Stimulated activated CD4-positive, alpha-beta T cell treated with anti-CD3 and anti-CD28 coated beads, Interleukin-4, amount 100 ng/mL, for 48 hours (primary cell): ENCODE measurements around the gene TRIM25.

Experiments
- DNase-seq, 2 donors: peaks; one replicate each; pipeline ENCODE4 v3.0.0-alpha.2; 2020; ENCODE audit warnings: low read depth in 2 of 2

The TRIM25 gene

DNA sequence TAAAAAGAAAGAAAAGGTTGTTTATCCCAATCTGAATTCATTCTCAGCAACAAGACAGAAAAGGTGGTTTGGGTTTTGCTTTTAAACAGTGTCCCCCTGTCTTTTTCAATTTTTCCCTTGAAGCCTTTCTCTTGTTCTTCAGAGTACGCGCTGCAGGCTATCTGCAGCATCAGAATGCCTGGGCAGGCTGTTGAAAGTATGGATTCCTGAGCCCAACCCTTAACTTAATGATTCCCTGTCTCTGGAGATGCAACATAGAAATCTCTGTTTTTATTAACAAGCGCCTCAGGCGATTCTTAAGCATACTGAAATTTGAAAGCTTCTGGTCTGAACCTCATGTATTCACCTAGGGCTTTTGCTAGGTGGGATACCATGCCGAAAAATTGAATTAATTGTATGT is 47.8 kb downstream of the TRIM25 start:
- DNase-seq = no peak

DNA sequence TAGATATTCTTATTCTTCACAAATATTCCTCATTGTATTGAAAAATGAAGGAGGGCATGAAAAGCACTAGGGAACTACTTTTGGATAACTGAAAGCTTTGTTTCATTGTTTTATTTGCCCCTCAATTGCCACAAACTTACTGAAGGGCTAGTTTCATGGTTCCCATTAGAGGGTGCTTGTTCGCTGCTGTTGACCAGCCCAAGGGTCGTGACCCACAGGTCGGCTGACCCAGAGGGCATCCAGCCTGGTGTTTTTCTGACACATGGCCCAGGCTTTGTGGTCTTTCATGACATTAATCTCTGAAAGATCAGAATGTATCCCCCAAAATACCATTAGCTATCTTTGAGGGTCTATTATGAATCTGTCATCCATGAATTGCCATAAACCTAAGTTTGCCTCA is 49.9 kb downstream of the TRIM25 start:
- no peak for DNase-seq

DNA sequence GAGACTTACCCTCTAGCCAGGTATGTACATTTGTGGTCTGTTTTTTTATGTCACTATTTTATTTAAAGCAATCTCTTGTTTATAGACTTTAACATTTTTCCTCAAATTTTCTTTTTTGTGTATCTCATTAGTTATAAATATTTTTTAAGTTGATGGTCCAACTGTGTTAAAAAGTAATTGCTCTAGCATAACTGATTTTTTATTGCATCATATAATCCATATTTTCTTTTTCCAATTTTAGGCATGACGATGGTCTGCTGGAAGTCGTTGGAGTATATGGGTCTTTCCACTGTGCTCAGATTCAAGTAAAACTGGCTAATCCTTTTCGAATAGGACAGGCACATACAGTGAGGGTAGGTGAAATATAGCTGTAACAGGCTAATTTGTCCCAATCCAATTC is 52.0 kb downstream of the TRIM25 start:
- DNase-seq = no peak

DNA sequence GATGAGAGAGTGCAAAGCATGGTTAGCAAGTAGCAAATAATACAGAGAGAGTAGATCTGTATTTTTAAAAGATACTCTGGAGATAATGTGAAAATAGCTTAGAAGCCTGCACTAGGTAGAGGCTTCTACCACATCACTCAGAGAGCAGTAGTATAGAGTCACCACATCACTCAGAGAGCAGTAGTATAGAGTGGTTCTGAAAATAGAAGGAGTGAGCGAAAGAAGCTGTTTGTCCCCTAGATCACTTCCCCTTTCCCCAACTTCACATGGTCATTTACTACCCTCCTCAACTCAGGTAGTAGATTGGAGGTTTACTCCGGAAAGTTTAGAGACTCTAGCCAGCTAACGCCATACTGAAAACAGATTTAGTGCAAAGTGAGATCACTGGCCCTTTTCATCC is 62.8 kb downstream of the TRIM25 start:
- no peak for DNase-seq

DNA sequence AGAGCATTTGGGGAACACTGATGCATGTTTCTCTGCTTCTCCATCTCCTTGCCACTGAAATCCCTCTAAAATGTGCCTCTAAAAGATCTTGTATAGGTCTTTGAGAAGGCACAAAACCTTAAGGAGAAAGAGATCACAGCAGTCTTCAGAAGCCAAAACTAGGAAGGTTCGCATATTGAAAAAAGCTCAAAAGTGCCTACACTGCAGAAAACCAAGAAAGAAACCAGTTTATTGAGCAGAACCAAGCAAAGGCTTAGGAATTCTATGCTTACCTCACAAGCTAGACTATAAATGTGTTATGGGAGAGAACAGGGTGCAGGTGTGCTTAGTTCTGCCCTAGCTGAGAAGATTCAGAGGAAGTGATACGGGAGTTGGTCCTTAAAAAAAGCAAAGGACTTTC is 63.3 kb downstream of the TRIM25 start:
- DNase-seq = no peak

DNA sequence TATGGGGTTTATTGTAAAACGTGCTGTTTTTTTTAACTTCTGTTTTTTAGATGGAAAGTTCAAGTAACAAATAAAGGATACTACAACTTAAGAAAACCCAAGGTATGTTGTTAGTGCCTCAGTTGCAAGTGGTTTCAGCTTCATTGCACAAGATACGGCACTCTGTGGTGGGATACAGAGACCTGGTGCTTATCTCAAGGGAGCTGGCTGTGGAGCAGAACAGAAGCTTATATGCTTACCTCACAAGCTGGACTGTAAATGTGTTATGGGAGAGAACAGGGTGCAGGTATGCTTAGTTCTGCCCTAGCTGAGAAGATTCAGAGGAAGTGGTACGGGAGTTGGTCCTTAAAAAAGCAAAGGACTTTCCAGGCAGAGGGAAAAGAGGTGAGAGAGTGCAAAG is 64.7 kb downstream of the TRIM25 start:
- no peak for DNase-seq

DNA sequence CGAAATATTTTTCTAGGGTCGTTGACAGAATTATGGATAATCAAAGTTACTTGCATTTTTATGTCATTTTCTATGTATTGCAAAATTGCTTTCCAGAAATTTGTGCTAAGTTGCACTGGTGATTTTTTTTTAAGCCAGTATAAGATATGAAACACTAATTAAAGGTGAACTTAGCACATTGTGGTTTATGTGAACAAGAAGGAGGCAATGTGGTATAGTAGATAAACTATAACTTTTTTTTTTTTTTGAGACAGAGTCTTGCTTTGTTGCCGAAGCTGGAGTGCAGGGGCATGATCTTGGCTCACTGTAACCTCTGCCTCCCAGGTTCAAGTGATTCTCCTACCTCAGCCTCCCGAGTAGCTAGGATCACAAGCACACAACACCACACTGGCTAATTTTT is 66.7 kb downstream of the TRIM25 start:
- no peak for DNase-seq

DNA sequence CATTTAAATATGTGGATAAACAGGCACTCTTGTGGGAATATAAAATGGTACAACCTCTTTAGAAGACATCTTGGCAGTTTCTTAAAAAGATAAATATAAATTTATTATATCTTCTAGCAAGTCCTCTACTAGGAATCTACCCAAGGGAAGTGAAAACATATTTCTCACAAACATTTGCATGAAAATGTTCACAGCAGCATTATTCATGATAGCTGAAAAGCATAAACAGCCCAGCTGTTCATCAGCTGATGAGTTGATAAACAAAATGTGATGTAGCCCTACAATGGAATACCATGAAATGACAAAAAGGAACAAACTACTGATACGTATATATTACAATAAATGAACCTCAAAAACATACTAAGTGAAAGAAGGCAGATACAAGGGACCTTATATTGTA is 67.9 kb downstream of the TRIM25 start:
- DNase-seq = no peak

DNA sequence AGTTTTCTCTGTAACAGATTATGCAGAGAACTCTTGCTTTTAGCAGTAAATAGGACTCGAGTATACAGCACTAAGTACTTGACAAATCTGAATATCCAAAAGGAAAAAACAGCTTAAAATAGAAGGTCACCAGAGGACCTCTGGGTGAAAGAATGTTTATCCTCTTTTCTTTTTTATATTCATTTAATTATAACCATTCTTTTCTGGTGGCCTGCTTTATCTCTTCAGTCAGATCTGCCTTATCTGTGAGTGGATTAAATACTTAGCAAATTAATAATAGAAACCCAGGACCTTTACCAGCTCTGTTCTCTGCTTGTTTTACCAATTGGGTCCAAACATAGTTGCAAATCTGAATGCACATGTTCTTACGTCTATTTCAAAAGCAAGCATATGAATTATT is 71.3 kb downstream of the TRIM25 start:
- no peak for DNase-seq

DNA sequence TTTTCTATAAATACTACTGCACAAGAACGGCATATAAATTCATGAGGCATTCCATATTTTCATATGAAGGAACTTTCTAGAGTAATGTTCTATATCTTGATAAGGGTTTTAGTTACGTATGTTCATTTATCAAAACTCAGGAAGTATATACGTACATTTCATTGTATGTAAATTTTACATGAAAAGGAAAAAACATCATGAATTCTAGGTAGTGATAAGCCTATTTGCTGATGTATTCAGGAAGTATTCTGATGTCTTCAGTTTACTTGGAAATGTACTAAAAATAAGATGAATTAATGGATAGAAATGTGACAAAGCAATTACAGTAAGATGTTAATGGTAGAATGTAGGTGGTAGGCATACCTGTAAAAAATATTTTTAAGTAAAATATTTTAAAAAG is 75.2 kb downstream of the TRIM25 start:
- DNase-seq = no peak
